ENCODE data around the gene NAGK.
"Not testable (repeated sequence)": the region's sequence is repeated elsewhere in the genome, so short reads cannot be mapped to it uniquely, and the experiment has no call there.

DNA sequence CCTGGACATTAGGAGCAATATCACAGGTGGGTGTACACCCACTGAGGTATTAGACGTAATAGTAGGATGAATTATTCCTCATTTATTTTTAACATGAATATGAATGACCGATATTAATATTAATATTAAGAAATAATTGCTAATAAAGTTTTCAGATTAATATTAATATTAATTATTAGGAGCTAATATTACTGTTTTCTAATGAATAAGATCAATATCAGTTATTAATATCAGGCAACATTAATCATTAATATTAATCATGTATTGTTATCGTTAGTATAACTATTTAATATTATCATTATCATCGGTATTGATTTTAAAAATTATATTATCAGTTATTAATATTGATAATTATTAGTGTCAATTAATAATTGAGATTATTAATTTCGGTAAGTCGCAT lies 48.5 kb upstream of the NAGK start:
- TF ChIP-seq POLR2A (IDR thresholded peaks at IDR 0.05): not testable (repeated sequence)
- TF ChIP-seq, protein P1, sequence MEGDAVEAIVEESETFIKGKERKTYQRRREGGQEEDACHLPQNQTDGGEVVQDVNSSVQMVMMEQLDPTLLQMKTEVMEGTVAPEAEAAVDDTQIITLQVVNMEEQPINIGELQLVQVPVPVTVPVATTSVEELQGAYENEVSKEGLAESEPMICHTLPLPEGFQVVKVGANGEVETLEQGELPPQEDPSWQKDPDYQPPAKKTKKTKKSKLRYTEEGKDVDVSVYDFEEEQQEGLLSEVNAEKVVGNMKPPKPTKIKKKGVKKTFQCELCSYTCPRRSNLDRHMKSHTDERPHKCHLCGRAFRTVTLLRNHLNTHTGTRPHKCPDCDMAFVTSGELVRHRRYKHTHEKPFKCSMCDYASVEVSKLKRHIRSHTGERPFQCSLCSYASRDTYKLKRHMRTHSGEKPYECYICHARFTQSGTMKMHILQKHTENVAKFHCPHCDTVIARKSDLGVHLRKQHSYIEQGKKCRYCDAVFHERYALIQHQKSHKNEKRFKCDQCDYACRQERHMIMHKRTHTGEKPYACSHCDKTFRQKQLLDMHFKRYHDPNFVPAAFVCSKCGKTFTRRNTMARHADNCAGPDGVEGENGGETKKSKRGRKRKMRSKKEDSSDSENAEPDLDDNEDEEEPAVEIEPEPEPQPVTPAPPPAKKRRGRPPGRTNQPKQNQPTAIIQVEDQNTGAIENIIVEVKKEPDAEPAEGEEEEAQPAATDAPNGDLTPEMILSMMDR (IDR thresholded peaks at IDR 0.05): not testable (repeated sequence)
